B cell (primary cell): ENCODE data around the gene S100A5. TPM values are rescaled to one million over a fixed set of nuclear protein-coding genes. Genes with fewer than 3 reads are reported as not detected.

Experiments used
- ATAC-seq: fragments of 200-7000 bp; cut with Tn5 transposase; one replicate; pipeline ENCODE4 v1.10.0; 2021; ENCODE audit warnings: low read depth, mild to moderate bottlenecking, moderate number of reproducible peaks, moderate library complexity
- CTCF ChIA-PET: fragments of 350-600 bp; sonication (Branson Sonifier 250); formaldehyde crosslinking; loops from one replicate; lab custom pipeline; 2021; ENCODE audit warnings: antibody characterized with exemption, inconsistent platforms; lab: Charles Lee
- POLR2A ChIA-PET: fragments of 350-600 bp; sonication (Branson Sonifier 250); formaldehyde crosslinking; loops from one replicate; lab custom pipeline; 2021; ENCODE audit warnings: antibody characterized with exemption; lab: Charles Lee
- DNase-seq: peaks from one replicate; pipeline ENCODE4 v3.0.0; 2013
- H2AFZ ChIP-seq: 2 replicates; pipeline ENCODE4 v1.6.1; 2012; ENCODE audit warnings: mild to moderate bottlenecking, low read depth, low read length; ENCODE audit not compliant: insufficient read depth, poor library complexity, severe bottlenecking
- H3K27ac ChIP-seq, 2 donors: 1 replicate in 1 of 2; 2 replicates in 1 of 2; pipeline ENCODE4 v1.5.1; 2012 to 2013; ENCODE audit warnings: low read length in 2 of 2, mild to moderate bottlenecking in 2 of 2, moderate library complexity in 1 of 2
- H3K27me3 ChIP-seq, 4 experiments: fragments of 200-600 bp in 1 of 4; sonication (generic) in 1 of 4; replicated peaks in 1 of 4; 1 replicate in 2 of 4; 2 replicates in 2 of 4; pipeline versions ENCODE4 v1.6.1 to v1.7.0; 2013 to 2016; ENCODE audit warnings: low read length in 3 of 4, mild to moderate bottlenecking in 2 of 4, mixed read lengths in 1 of 4, moderate library complexity in 1 of 4; ENCODE audit not compliant: insufficient read depth in 4 of 4, control insufficient read depth in 3 of 4; ENCODE audit errors: control extremely low read depth in 1 of 4
- H3K36me3 ChIP-seq, 2 experiments: replicated peaks in 1 of 2; 1 replicate in 1 of 2; 2 replicates in 1 of 2; pipeline versions ENCODE4 v1.6.1 to v1.7.1; 2013; ENCODE audit warnings: low read length in 1 of 2; ENCODE audit not compliant: insufficient read depth in 2 of 2, control insufficient read depth in 1 of 2; ENCODE audit errors: control extremely low read depth in 1 of 2, extremely low read depth in 1 of 2
- H3K4me1 ChIP-seq, 2 donors: fragments of 200-600 bp in 1 of 2; sonication (generic) in 1 of 2; 1 replicate in 1 of 2; 2 replicates in 1 of 2; pipeline versions ENCODE4 v1.5.1 to v1.6.1; 2013 to 2017; ENCODE audit warnings: low read length in 2 of 2; ENCODE audit not compliant: control insufficient read depth in 2 of 2, insufficient read depth in 2 of 2
- H3K4me2 ChIP-seq: replicated peaks from 2 replicates; pipeline ENCODE3; 2012; ENCODE audit warnings: mild to moderate bottlenecking, low read depth, low read length; ENCODE audit not compliant: poor library complexity, severe bottlenecking
- H3K4me3 ChIP-seq, 5 experiments: fragments of 200-600 bp in 1 of 5; sonication (generic) in 1 of 5; 1 replicate in 3 of 5; 2 replicates in 2 of 5; pipeline versions ENCODE4 v1.5.1 to v1.7.0; 2011 to 2016; ENCODE audit warnings: low read length in 4 of 5, mild to moderate bottlenecking in 4 of 5, low read depth in 2 of 5, control low read depth in 1 of 5, moderate library complexity in 1 of 5; ENCODE audit not compliant: insufficient read depth in 1 of 5; ENCODE audit errors: control extremely low read depth in 1 of 5, extremely low read depth in 1 of 5
- H3K79me2 ChIP-seq: fragments of 200-600 bp; sonication (generic); one replicate; pipeline ENCODE4 v1.6.0; 2016; ENCODE audit warnings: low read length; ENCODE audit not compliant: control insufficient read depth, insufficient read depth
- H3K9ac ChIP-seq: fragments of 200-600 bp; sonication (generic); 2 replicates; pipeline ENCODE4 v1.6.1; 2017; ENCODE audit warnings: mild to moderate bottlenecking, low read length, moderate library complexity
- H3K9me3 ChIP-seq, 3 donors: one replicate each; pipeline versions ENCODE4 v1.6.1 to v1.7.1; 2013; ENCODE audit warnings: low read length in 2 of 3; ENCODE audit not compliant: control insufficient read depth in 2 of 3, insufficient read depth in 1 of 3; ENCODE audit errors: control extremely low read depth in 1 of 3
- H4K20me1 ChIP-seq: 2 replicates; pipeline ENCODE4 v1.6.0; 2012; ENCODE audit warnings: mild to moderate bottlenecking, low read length; ENCODE audit not compliant: insufficient read depth, control insufficient read depth, poor library complexity, severe bottlenecking
- H3K27ac Mint-ChIP-seq: one replicate; pipeline ENCODE4 v1.8.0; 2021; ENCODE audit warnings: mixed read lengths
- H3K27me3 Mint-ChIP-seq: one replicate; pipeline ENCODE4 v1.8.0; 2021; ENCODE audit warnings: mixed read lengths
- H3K4me1 Mint-ChIP-seq: one replicate; pipeline ENCODE4 v1.8.0; 2021; ENCODE audit warnings: mixed read lengths
- H3K4me3 Mint-ChIP-seq: one replicate; pipeline ENCODE4 v1.8.0; 2021; ENCODE audit warnings: mixed read lengths
- H3K9me3 Mint-ChIP-seq: one replicate; pipeline ENCODE4 v1.8.0; 2022; ENCODE audit warnings: mixed read lengths; ENCODE audit not compliant: insufficient read depth
- EZH2 ChIP-seq: IDR thresholded peaks from 2 replicates; pipeline ENCODE4 v1.6.1; 2012; ENCODE audit warnings: borderline replicate concordance, low read depth, mild to moderate bottlenecking, moderate library complexity, low read length; ENCODE audit not compliant: insufficient read depth, poor library complexity, severe bottlenecking
- WGBS: methylation state at CpG from one replicate; pipeline ENCODE4 v1.1.5; 2013; ENCODE audit warnings: missing lambda C conversion rate; ENCODE audit not compliant: insufficient coverage; 5-methylcytosine and 5-hydroxymethylcytosine counted together
- intact Hi-C: fragments of 100-400 bp; cut with micrococcal nuclease; formaldehyde crosslinking; loops from one replicate; pipeline ENCODE4 v1.10.0; 2022
- polyA plus RNA-seq: library from polyadenylated mRNA; depleted of rRNA; stranded (reverse); fragments of >200 nt; gene quantifications from 2 replicates; pipeline ENCODE4 v1.2.3, GENCODE V29; 2012
- total RNA-seq, 2 donors: library from RNA; stranded (reverse); fragments of 120-200 nt in 1 of 2; gene quantifications; 1 replicate in 1 of 2; 2 replicates in 1 of 2; pipeline versions ENCODE4 v1.2.3 to v1.2.4, GENCODE V29; 2013 to 2022
- TF ChIP-seq, protein P1 (sequence below): fragments of 200-600 bp; IDR thresholded peaks from one replicate; pipeline ENCODE4 v1.8.0; 2022; ENCODE audit warnings: antibody characterized with exemption, mild to moderate bottlenecking

Gene S100A5
- total and polyA plus RNA-seq, 2 donors (not counting 1 experiment from before 2014, with no cell fraction given) = 0.64 TPM; not detected in 1

DNA sequence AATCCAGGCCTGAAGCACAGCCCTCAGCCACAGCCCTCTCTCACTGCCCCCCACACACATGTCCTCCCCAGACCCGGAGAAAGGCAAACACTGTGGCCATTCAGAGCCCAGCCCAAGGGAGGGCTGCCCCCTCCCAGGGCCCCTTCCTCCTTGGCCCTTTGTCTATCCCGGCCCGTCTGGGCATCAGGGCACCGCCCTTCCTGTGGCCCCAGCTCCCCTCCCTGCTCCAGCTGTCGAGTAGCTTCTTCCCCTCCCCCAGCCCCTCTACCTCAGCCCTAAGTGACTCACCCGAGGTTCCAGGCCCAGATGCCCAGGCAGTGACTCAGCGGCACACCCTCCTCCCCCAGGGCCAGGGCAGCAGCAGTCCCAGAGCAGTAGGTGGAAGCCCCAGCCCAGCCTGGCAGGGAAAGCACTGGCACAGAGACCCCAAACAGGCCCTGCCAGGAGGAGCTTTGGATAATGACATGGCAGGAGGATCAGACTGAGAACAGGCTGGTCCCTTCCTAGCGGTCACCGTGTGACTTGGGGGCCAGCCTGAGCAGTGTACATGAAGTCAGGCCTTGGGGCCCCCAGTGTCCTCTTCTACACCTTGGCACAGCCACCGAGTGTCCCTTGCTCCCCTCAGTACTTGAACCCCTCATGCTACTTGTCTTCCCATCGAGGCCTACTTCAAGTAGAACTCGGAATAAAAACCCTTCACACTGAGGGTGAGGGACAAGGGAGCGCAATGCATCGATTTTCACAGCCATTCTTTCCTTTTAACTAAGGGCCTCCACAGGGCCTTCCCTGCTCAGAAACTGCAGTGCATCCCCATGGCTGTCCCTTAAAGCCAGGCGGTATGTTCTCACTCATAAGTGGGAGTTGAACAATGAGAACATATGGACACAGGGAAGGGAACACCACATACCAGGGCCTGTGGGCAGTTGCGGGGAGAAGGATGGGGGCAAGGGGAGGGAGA lies 26.0 kb upstream of the S100A5 start:
- H3K27ac Mint-ChIP-seq = peak overlapping the region; percentile 85
- peak overlapping the region; percentile 72 for H2AFZ ChIP-seq
- peaks cover 0 to 2% (median 0%) of the 10 kb centered on the region in 4 experiments for H3K27me3 ChIP-seq
- no peaks in the 10 kb centered on the region for H4K20me1 ChIP-seq
- POLR2A ChIA-PET = interaction anchor here (0.6 to 1.9 kb wide), 8 partner anchors 12 to 67 kb away, joined by 3 to 8 read pairs (median 4); partner anchors contain the start of genes CHTOP, S100A5 and S100A6
- peaks cover 30% of the 10 kb centered on the region for H3K4me1 Mint-ChIP-seq
- H3K79me2 ChIP-seq = no peaks in the 10 kb centered on the region
- CTCF ChIA-PET = interaction anchor here (0.6 to 2.8 kb wide), 10 partner anchors 16 to 419 kb away, joined by 3 to 36 read pairs (median 5); partner anchors contain the start of genes DENND4B, RAB13, S100A4 and S100A5
- peak; percentile 50 for DNase-seq
- 49% methylated on average over 14 of the region's 16 CpGs for WGBS
- intact Hi-C loops = no loop called here
- ATAC-seq = peak; percentile 80
- no peaks in the 10 kb centered on the region for H3K9me3 Mint-ChIP-seq
- H3K36me3 ChIP-seq = no peaks in the 10 kb centered on the region
- H3K4me3 ChIP-seq = no peak overlapping the region
- H3K27me3 Mint-ChIP-seq = peaks cover 7% of the 10 kb centered on the region
- peak overlapping the region; percentile 29 for H3K9ac ChIP-seq
- peak overlapping the region; percentile 55 for H3K4me3 Mint-ChIP-seq
- H3K27ac ChIP-seq = peak overlapping the region; percentile 49 to 63
- TF ChIP-seq, protein P1, sequence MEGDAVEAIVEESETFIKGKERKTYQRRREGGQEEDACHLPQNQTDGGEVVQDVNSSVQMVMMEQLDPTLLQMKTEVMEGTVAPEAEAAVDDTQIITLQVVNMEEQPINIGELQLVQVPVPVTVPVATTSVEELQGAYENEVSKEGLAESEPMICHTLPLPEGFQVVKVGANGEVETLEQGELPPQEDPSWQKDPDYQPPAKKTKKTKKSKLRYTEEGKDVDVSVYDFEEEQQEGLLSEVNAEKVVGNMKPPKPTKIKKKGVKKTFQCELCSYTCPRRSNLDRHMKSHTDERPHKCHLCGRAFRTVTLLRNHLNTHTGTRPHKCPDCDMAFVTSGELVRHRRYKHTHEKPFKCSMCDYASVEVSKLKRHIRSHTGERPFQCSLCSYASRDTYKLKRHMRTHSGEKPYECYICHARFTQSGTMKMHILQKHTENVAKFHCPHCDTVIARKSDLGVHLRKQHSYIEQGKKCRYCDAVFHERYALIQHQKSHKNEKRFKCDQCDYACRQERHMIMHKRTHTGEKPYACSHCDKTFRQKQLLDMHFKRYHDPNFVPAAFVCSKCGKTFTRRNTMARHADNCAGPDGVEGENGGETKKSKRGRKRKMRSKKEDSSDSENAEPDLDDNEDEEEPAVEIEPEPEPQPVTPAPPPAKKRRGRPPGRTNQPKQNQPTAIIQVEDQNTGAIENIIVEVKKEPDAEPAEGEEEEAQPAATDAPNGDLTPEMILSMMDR = no peak
- no peak for TF ChIP-seq EZH2
- no peaks in the 10 kb centered on the region for H3K9me3 ChIP-seq
- H3K4me1 ChIP-seq = peaks cover 12 to 28% of the 10 kb centered on the region in 2 donors
- H3K4me2 ChIP-seq = peak overlapping the region; percentile 58
